Neural cell (in vitro differentiated cells): ENCODE data around the gene RFTN1. TPM values are rescaled to one million over a fixed set of nuclear protein-coding genes. Genes with fewer than 3 reads are reported as not detected.

Experiments used
- H2AFZ ChIP-seq: fragments of 200-600, 300-800 bp; sonication (generic), shearing (Covaris generic); 2 replicates; pipeline ENCODE4 v1.6.0; 2014; ENCODE audit warnings: low read depth, mild to moderate bottlenecking, antibody characterized with exemption, low read length, moderate library complexity
- H3F3A ChIP-seq: fragments of 200-600 bp; shearing (Covaris generic); 2 replicates; pipeline ENCODE4 v1.6.1; 2016; ENCODE audit warnings: mild to moderate bottlenecking, moderate library complexity, mixed read lengths, antibody characterized with exemption, low read length; ENCODE audit not compliant: insufficient read depth, poor library complexity, severe bottlenecking
- H3K27ac ChIP-seq: fragments of 200-600, 300-800 bp; sonication (generic), shearing (Covaris generic); 2 replicates; pipeline ENCODE4 v1.5.1; 2014; ENCODE audit warnings: mild to moderate bottlenecking, low read length, moderate library complexity
- H3K27me3 ChIP-seq: fragments of 300-800, 200-600 bp; sonication (generic), shearing (Covaris generic); 2 replicates; pipeline ENCODE4 v1.6.0; 2014; ENCODE audit warnings: mild to moderate bottlenecking, low read depth, low read length, moderate library complexity; ENCODE audit not compliant: insufficient read depth
- H3K36me3 ChIP-seq: fragments of 300-800, 200-600 bp; sonication (generic), shearing (Covaris generic); 2 replicates; pipeline ENCODE4 v1.5.1; 2014; ENCODE audit warnings: mild to moderate bottlenecking, antibody characterized with exemption, low read length, moderate library complexity; ENCODE audit not compliant: insufficient read depth
- H3K4me2 ChIP-seq: fragments of 300-800, 200-600 bp; sonication (generic), shearing (Covaris generic); 2 replicates; pipeline ENCODE4 v1.6.0; 2014; ENCODE audit warnings: mild to moderate bottlenecking, low read length
- H3K4me3 ChIP-seq: fragments of 300-800, 200-600 bp; sonication (generic), shearing (Covaris generic); 2 replicates; pipeline ENCODE4 v1.5.1; 2014; ENCODE audit warnings: mild to moderate bottlenecking, low read length, moderate library complexity
- H3K79me2 ChIP-seq: fragments of 200-600 bp; shearing (Covaris generic); replicated peaks from 2 replicates; pipeline ENCODE4 v1.6.0; 2014; ENCODE audit warnings: mild to moderate bottlenecking, low read length, moderate library complexity; ENCODE audit not compliant: insufficient read depth
- H3K9ac ChIP-seq: fragments of 300-800, 200-600 bp; sonication (generic), shearing (Covaris generic); 2 replicates; pipeline ENCODE4 v1.6.1; 2016; ENCODE audit warnings: mild to moderate bottlenecking, low read length, mixed read lengths
- H3K9me2 ChIP-seq: fragments of 200-600 bp; shearing (Covaris generic); 2 replicates; pipeline ENCODE4 v1.6.1; 2016; ENCODE audit warnings: mild to moderate bottlenecking, low read length, mixed read lengths; ENCODE audit not compliant: insufficient read depth
- H3K9me3 ChIP-seq: fragments of 200-600, 300-800 bp; sonication (generic), shearing (Covaris generic); 2 replicates; pipeline ENCODE4 v1.6.1; 2016; ENCODE audit warnings: mild to moderate bottlenecking, mixed run types, low read length, moderate library complexity, mixed read lengths
- H4K20me1 ChIP-seq: fragments of 200-600 bp; shearing (Covaris generic); 2 replicates; pipeline ENCODE4 v1.6.1; 2016; ENCODE audit warnings: mild to moderate bottlenecking, mixed run types; ENCODE audit not compliant: insufficient read depth
- CTCF ChIP-seq: fragments of 450-650 bp; IDR thresholded peaks from 2 replicates; pipeline ENCODE4 v1.5.1; 2014; ENCODE audit warnings: antibody characterized with exemption, mild to moderate bottlenecking, moderate library complexity; ENCODE audit not compliant: poor library complexity, severe bottlenecking
- EP300 ChIP-seq: fragments of 450-650 bp; conservative IDR thresholded peaks from 2 replicates; pipeline ENCODE4 v1.6.1; 2014; ENCODE audit warnings: antibody characterized with exemption, mild to moderate bottlenecking, moderate library complexity; ENCODE audit not compliant: poor library complexity, severe bottlenecking
- EZH2 ChIP-seq: fragments of 200-600, 300-800 bp; shearing (Covaris generic), sonication (generic); IDR thresholded peaks from 2 replicates; pipeline ENCODE4 v1.6.1; 2014; ENCODE audit warnings: antibody characterized with exemption, low read length, borderline replicate concordance, mild to moderate bottlenecking; ENCODE audit not compliant: insufficient read depth, poor library complexity, severe bottlenecking
- MXI1 ChIP-seq: fragments of 450-650 bp; conservative IDR thresholded peaks from 2 replicates; pipeline ENCODE4 v1.6.1; 2014; ENCODE audit warnings: antibody characterized with exemption, mild to moderate bottlenecking; ENCODE audit not compliant: poor library complexity, severe bottlenecking
- POLR2AphosphoS5 ChIP-seq: IDR thresholded peaks from 2 replicates; pipeline ENCODE4 v1.6.1; 2012
- RAD21 ChIP-seq: fragments of 450-650 bp; conservative IDR thresholded peaks from 2 replicates; pipeline ENCODE4 v1.6.1; 2014; ENCODE audit warnings: antibody characterized with exemption, mild to moderate bottlenecking, moderate library complexity
- SMC3 ChIP-seq: fragments of 450-650 bp; conservative IDR thresholded peaks from 2 replicates; pipeline ENCODE4 v1.6.1; 2014; ENCODE audit warnings: antibody characterized with exemption, mild to moderate bottlenecking, moderate library complexity; ENCODE audit not compliant: poor library complexity
- TAF1 ChIP-seq: IDR thresholded peaks from 2 replicates; pipeline ENCODE4 v1.6.1; 2012; ENCODE audit warnings: low read depth
- polyA plus RNA-seq: library from polyadenylated mRNA; depleted of rRNA; stranded (reverse); fragments of >200 nt; gene quantifications from 2 replicates; pipeline ENCODE4 v1.2.3, GENCODE V29; 2014
- TF ChIP-seq, protein P1 (sequence below): IDR thresholded peaks from 2 replicates; pipeline ENCODE4 v1.6.1; 2012; ENCODE audit warnings: borderline replicate concordance

The RFTN1 gene
- polyA plus RNA-seq, 1 donor from 2014 or later: 36.8 TPM

GRCh38 chr3:16466822-16467221 is 46.7 kb downstream of the RFTN1 start:
- Histone ChIP-seq H2AFZ (no peak overlapping the region), H3K27me3 (no peaks in the 10 kb centered on the region), H3K9ac (no peak overlapping the region), H3K27ac (no peak overlapping the region), H3K4me3 (no peak overlapping the region), H4K20me1 (no peaks in the 10 kb centered on the region), H3K9me3 (no peaks in the 10 kb centered on the region), H3K9me2 (no peaks in the 10 kb centered on the region), H3K36me3 (no peaks in the 10 kb centered on the region), H3K4me2 (no peak overlapping the region), H3F3A (no peaks in the 10 kb centered on the region), H3K79me2 (no peaks in the 10 kb centered on the region)
- TF ChIP-seq CTCF (no peak), MXI1 (no peak), EP300 (no peak), RAD21 (no peak), EZH2 (no peak), POLR2AphosphoS5 (no peak)
- TF ChIP-seq, protein P1, sequence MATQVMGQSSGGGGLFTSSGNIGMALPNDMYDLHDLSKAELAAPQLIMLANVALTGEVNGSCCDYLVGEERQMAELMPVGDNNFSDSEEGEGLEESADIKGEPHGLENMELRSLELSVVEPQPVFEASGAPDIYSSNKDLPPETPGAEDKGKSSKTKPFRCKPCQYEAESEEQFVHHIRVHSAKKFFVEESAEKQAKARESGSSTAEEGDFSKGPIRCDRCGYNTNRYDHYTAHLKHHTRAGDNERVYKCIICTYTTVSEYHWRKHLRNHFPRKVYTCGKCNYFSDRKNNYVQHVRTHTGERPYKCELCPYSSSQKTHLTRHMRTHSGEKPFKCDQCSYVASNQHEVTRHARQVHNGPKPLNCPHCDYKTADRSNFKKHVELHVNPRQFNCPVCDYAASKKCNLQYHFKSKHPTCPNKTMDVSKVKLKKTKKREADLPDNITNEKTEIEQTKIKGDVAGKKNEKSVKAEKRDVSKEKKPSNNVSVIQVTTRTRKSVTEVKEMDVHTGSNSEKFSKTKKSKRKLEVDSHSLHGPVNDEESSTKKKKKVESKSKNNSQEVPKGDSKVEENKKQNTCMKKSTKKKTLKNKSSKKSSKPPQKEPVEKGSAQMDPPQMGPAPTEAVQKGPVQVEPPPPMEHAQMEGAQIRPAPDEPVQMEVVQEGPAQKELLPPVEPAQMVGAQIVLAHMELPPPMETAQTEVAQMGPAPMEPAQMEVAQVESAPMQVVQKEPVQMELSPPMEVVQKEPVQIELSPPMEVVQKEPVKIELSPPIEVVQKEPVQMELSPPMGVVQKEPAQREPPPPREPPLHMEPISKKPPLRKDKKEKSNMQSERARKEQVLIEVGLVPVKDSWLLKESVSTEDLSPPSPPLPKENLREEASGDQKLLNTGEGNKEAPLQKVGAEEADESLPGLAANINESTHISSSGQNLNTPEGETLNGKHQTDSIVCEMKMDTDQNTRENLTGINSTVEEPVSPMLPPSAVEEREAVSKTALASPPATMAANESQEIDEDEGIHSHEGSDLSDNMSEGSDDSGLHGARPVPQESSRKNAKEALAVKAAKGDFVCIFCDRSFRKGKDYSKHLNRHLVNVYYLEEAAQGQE: no peak

- no peak overlapping the region for H3K9ac ChIP-seq
Measured at GRCh38 chr3:16464511-16465148, 48.9 kb downstream of the RFTN1 start.

More at GRCh38 chr3:16464511-16465148, 48.9 kb downstream of the RFTN1 start:
- TF ChIP-seq MXI1: no peak
- no peak for TF ChIP-seq EZH2
- no peak for TF ChIP-seq TAF1
- no peak for TF ChIP-seq EP300
- no peak for TF ChIP-seq CTCF
- no peak for TF ChIP-seq SMC3
- TF ChIP-seq RAD21: no peak
- TF ChIP-seq, protein P1: no peak
- TF ChIP-seq POLR2AphosphoS5: no peak
- Histone ChIP-seq H3F3A (no peaks in the 10 kb centered on the region), H4K20me1 (no peaks in the 10 kb centered on the region), H3K79me2 (no peaks in the 10 kb centered on the region), H3K27me3 (no peaks in the 10 kb centered on the region), H3K4me3 (no peak overlapping the region), H2AFZ (no peak overlapping the region), H3K9me3 (no peaks in the 10 kb centered on the region), H3K36me3 (no peaks in the 10 kb centered on the region), H3K4me2 (no peak overlapping the region), H3K9me2 (no peaks in the 10 kb centered on the region), H3K27ac (no peak overlapping the region)
